ENCODE results near the gene TXNRD3.

TXNRD3 gene

GRCh38 chr3:126668450-126669401 is 13.8 kb upstream of the TXNRD3 start:
- H3K79me1 ChIP-seq (ENCODE audit: low read length), result no peaks in the 10 kb centered on the region
- no CpG with 5 or more reads among the region's 13 CpGs for WGBS (ENCODE audit: extremely low coverage, insufficient coverage, low lambda C conversion rate)
- no peak overlapping the region for H2AK5ac ChIP-seq (ENCODE audit: low read length)
- DNase-seq, result no peak
- no peak overlapping the region for H2BK120ac ChIP-seq (ENCODE audit: low read depth, low read length)
- no peak overlapping the region for H3K18ac ChIP-seq (ENCODE audit: low read length)
- H3K4me2 ChIP-seq (ENCODE audit: low read length), result no peak overlapping the region
- no peak overlapping the region for H2BK5ac ChIP-seq (ENCODE audit: low read length)
- H3K4me3 ChIP-seq (ENCODE audit: low read length), result no peak overlapping the region
- no peak overlapping the region for H3K4ac ChIP-seq (ENCODE audit: low read depth, low read length)
- no peak overlapping the region for H4K5ac ChIP-seq (ENCODE audit: low read length)
- H2BK15ac ChIP-seq (replicated peaks; ENCODE audit: low read depth), result no peak overlapping the region
- H3K23ac ChIP-seq (ENCODE audit: low read length), result no peak overlapping the region
- no peak overlapping the region for H3K9ac ChIP-seq (ENCODE audit: low read length)
- H3K36me3 ChIP-seq (ENCODE audit: control insufficient read depth, insufficient read depth, low read length), result no peaks in the 10 kb centered on the region
- H4K8ac ChIP-seq (ENCODE audit: low read depth, low read length), result no peak overlapping the region
- no peaks in the 10 kb centered on the region for H3K4me1 ChIP-seq (ENCODE audit: control insufficient read depth, low read depth, low read length)
- H3K56ac ChIP-seq (ENCODE audit: low read length), result no peak overlapping the region
- no peaks in the 10 kb centered on the region for H3K27me3 ChIP-seq (ENCODE audit: insufficient read depth, low read length, poor library complexity)
- H3K27ac ChIP-seq (ENCODE audit: low read depth, low read length), result no peak overlapping the region
- no peaks in the 10 kb centered on the region for H3K79me2 ChIP-seq (ENCODE audit: control insufficient read depth, insufficient read depth, low read length)

- Histone ChIP-seq H3K79me2 (ENCODE audit: control insufficient read depth, insufficient read depth, low read length) (no peaks in the 10 kb centered on the region), H3K56ac (ENCODE audit: low read length) (no peak overlapping the region), H4K5ac (ENCODE audit: low read length) (no peak overlapping the region), H3K9ac (ENCODE audit: low read length) (no peak overlapping the region), H3K18ac (ENCODE audit: low read length) (no peak overlapping the region), H2BK15ac (replicated peaks; ENCODE audit: low read depth) (no peak overlapping the region), H3K79me1 (ENCODE audit: low read length) (no peaks in the 10 kb centered on the region), H3K4ac (ENCODE audit: low read depth, low read length) (no peak overlapping the region), H2BK5ac (ENCODE audit: low read length) (no peak overlapping the region), H3K27me3 (ENCODE audit: insufficient read depth, low read length, poor library complexity) (no peaks in the 10 kb centered on the region), H4K8ac (ENCODE audit: low read depth, low read length) (no peak overlapping the region), H3K36me3 (ENCODE audit: control insufficient read depth, insufficient read depth, low read length) (no peaks in the 10 kb centered on the region), H3K4me2 (ENCODE audit: low read length) (no peak overlapping the region), H2BK120ac (ENCODE audit: low read depth, low read length) (no peak overlapping the region), H3K23ac (ENCODE audit: low read length) (no peak overlapping the region), H2AK5ac (ENCODE audit: low read length) (no peak overlapping the region), H3K27ac (ENCODE audit: low read depth, low read length) (no peak overlapping the region), H3K4me3 (ENCODE audit: low read length) (no peak overlapping the region), H3K4me1 (ENCODE audit: control insufficient read depth, low read depth, low read length) (no peaks in the 10 kb centered on the region)
- DNase-seq, result no peak
- no CpG with 5 or more reads among the region's 15 CpGs for WGBS (ENCODE audit: extremely low coverage, insufficient coverage, low lambda C conversion rate)
Observed at GRCh38 chr3:126667631-126668449, 12.9 kb upstream of the TXNRD3 start.

- no peak overlapping the region for H3K27ac ChIP-seq (ENCODE audit: low read depth, low read length)
- no peak for DNase-seq
- H3K79me1 ChIP-seq (ENCODE audit: low read length), result no peaks in the 10 kb centered on the region
- H3K4ac ChIP-seq (ENCODE audit: low read depth, low read length), result no peak overlapping the region
- no peak overlapping the region for H3K23ac ChIP-seq (ENCODE audit: low read length)
- H4K8ac ChIP-seq (ENCODE audit: low read depth, low read length), result no peak overlapping the region
- no peak overlapping the region for H2BK5ac ChIP-seq (ENCODE audit: low read length)
- no peak overlapping the region for H3K4me3 ChIP-seq (ENCODE audit: low read length)
- H4K5ac ChIP-seq (ENCODE audit: low read length), result no peak overlapping the region
- no peaks in the 10 kb centered on the region for H3K27me3 ChIP-seq (ENCODE audit: insufficient read depth, low read length, poor library complexity)
- H2BK120ac ChIP-seq (ENCODE audit: low read depth, low read length), result no peak overlapping the region
- no peak overlapping the region for H3K18ac ChIP-seq (ENCODE audit: low read length)
- no CpG with 5 or more reads among the region's 15 CpGs for WGBS (ENCODE audit: extremely low coverage, insufficient coverage, low lambda C conversion rate)
- H3K56ac ChIP-seq (ENCODE audit: low read length), result no peak overlapping the region
- H3K79me2 ChIP-seq (ENCODE audit: control insufficient read depth, insufficient read depth, low read length), result no peaks in the 10 kb centered on the region
- no peak overlapping the region for H3K9ac ChIP-seq (ENCODE audit: low read length)
- no peaks in the 10 kb centered on the region for H3K36me3 ChIP-seq (ENCODE audit: control insufficient read depth, insufficient read depth, low read length)
- no peaks in the 10 kb centered on the region for H3K4me1 ChIP-seq (ENCODE audit: control insufficient read depth, low read depth, low read length)
- H2AK5ac ChIP-seq (ENCODE audit: low read length), result no peak overlapping the region
- H2BK15ac ChIP-seq (replicated peaks; ENCODE audit: low read depth), result no peak overlapping the region
- no peak overlapping the region for H3K4me2 ChIP-seq (ENCODE audit: low read length)
Observed at GRCh38 chr3:126666658-126667528, 12.0 kb upstream of the TXNRD3 start.

- no peak overlapping the region for H3K4me3 ChIP-seq (ENCODE audit: low read length)
- no peak overlapping the region for H3K9ac ChIP-seq (ENCODE audit: low read length)
- H3K27me3 ChIP-seq (ENCODE audit: insufficient read depth, low read length, poor library complexity), result no peaks in the 10 kb centered on the region
- H4K8ac ChIP-seq (ENCODE audit: low read depth, low read length), result no peak overlapping the region
- WGBS (ENCODE audit: extremely low coverage, insufficient coverage, low lambda C conversion rate), result no CpG with 5 or more reads among the region's 15 CpGs
- no peak overlapping the region for H4K5ac ChIP-seq (ENCODE audit: low read length)
- no peaks in the 10 kb centered on the region for H3K79me1 ChIP-seq (ENCODE audit: low read length)
- no peak overlapping the region for H2BK5ac ChIP-seq (ENCODE audit: low read length)
- H3K4me1 ChIP-seq (ENCODE audit: control insufficient read depth, low read depth, low read length), result no peaks in the 10 kb centered on the region
- no peak overlapping the region for H3K4me2 ChIP-seq (ENCODE audit: low read length)
- no peaks in the 10 kb centered on the region for H3K36me3 ChIP-seq (ENCODE audit: control insufficient read depth, insufficient read depth, low read length)
- H3K18ac ChIP-seq (ENCODE audit: low read length), result no peak overlapping the region
- no peak overlapping the region for H2AK5ac ChIP-seq (ENCODE audit: low read length)
- H3K56ac ChIP-seq (ENCODE audit: low read length), result no peak overlapping the region
- H3K4ac ChIP-seq (ENCODE audit: low read depth, low read length), result no peak overlapping the region
- H2BK120ac ChIP-seq (ENCODE audit: low read depth, low read length), result no peak overlapping the region
- H3K79me2 ChIP-seq (ENCODE audit: control insufficient read depth, insufficient read depth, low read length), result no peaks in the 10 kb centered on the region
- H2BK15ac ChIP-seq (replicated peaks; ENCODE audit: low read depth), result no peak overlapping the region
- H3K27ac ChIP-seq (ENCODE audit: low read depth, low read length), result no peak overlapping the region
- H3K23ac ChIP-seq (ENCODE audit: low read length), result no peak overlapping the region
- DNase-seq, result no peak
Observed at GRCh38 chr3:126665959-126666657, 11.2 kb upstream of the TXNRD3 start.

GRCh38 chr3:126665221-126665936 is 10.5 kb upstream of the TXNRD3 start:
- DNase-seq, result no peak
- Histone ChIP-seq H3K79me2 (ENCODE audit: control insufficient read depth, insufficient read depth, low read length) (no peaks in the 10 kb centered on the region), H3K4me1 (ENCODE audit: control insufficient read depth, low read depth, low read length) (no peaks in the 10 kb centered on the region), H2BK5ac (ENCODE audit: low read length) (no peak overlapping the region), H2AK5ac (ENCODE audit: low read length) (no peak overlapping the region), H3K23ac (ENCODE audit: low read length) (no peak overlapping the region), H3K9ac (ENCODE audit: low read length) (no peak overlapping the region), H3K27ac (ENCODE audit: low read depth, low read length) (no peak overlapping the region), H3K36me3 (ENCODE audit: control insufficient read depth, insufficient read depth, low read length) (no peaks in the 10 kb centered on the region), H3K4me3 (ENCODE audit: low read length) (no peak overlapping the region), H3K56ac (ENCODE audit: low read length) (no peak overlapping the region), H4K8ac (ENCODE audit: low read depth, low read length) (no peak overlapping the region), H2BK120ac (ENCODE audit: low read depth, low read length) (no peak overlapping the region), H3K79me1 (ENCODE audit: low read length) (no peaks in the 10 kb centered on the region), H3K4ac (ENCODE audit: low read depth, low read length) (no peak overlapping the region), H3K4me2 (ENCODE audit: low read length) (no peak overlapping the region), H3K18ac (ENCODE audit: low read length) (no peak overlapping the region), H3K27me3 (ENCODE audit: insufficient read depth, low read length, poor library complexity) (no peaks in the 10 kb centered on the region), H4K5ac (ENCODE audit: low read length) (no peak overlapping the region), H2BK15ac (replicated peaks; ENCODE audit: low read depth) (no peak overlapping the region)
- WGBS (ENCODE audit: extremely low coverage, insufficient coverage, low lambda C conversion rate), result no CpG with 5 or more reads among the region's 6 CpGs

Measured in mesendoderm (in vitro differentiated cells).